Activated gamma-delta T cell (primary cell): ENCODE results near the gene ALPP.
"Not testable (repeated sequence)": the region's sequence is repeated elsewhere in the genome, so short reads cannot be mapped to it uniquely, and the experiment has no call there.

Experiments used
- DNase-seq: peaks from one replicate; lab custom pipeline; 2025; lab: John Stamatoyannopoulos, UW

ALPP gene

DNA sequence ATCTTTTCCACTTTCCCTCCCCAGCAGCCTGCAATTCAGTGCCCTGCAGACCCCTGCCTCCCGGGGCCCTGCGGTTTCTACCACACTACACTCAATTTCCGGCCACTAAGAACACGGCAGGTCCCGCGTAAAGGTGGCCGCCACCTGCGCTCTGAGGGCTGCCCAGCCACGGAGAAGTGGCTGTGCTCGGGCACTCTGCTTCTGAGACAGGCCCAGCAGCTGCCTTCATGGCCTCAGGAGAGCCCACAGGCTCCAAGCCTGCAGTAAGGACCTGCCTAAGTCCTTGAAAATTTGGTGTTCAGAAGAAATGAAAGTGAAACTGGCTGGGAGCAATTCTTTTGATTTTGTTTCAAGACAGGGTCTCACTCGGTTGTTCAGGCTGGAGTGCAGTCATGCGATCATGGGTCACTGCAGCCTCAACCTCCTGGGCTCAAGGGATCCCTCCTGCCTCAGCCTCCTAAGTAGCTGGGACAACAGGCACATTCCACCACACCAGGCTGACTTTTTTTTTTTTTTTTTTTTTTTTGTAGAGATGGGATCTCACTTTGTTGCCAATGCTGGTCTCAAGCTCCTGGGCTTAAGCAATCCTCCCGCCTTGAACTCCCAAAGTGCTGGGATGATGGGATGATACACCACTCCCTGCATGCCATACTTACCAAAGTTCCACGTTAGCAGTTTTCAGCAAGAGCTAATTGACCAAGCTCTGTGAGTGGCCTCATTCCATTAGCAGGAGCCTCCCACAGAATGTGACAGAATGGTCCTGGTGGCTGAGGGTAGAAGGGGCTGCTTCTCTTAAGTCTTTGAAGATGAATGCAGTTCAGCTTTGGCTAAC is 14.6 kb upstream of the ALPP start:
- no peak for DNase-seq

DNA sequence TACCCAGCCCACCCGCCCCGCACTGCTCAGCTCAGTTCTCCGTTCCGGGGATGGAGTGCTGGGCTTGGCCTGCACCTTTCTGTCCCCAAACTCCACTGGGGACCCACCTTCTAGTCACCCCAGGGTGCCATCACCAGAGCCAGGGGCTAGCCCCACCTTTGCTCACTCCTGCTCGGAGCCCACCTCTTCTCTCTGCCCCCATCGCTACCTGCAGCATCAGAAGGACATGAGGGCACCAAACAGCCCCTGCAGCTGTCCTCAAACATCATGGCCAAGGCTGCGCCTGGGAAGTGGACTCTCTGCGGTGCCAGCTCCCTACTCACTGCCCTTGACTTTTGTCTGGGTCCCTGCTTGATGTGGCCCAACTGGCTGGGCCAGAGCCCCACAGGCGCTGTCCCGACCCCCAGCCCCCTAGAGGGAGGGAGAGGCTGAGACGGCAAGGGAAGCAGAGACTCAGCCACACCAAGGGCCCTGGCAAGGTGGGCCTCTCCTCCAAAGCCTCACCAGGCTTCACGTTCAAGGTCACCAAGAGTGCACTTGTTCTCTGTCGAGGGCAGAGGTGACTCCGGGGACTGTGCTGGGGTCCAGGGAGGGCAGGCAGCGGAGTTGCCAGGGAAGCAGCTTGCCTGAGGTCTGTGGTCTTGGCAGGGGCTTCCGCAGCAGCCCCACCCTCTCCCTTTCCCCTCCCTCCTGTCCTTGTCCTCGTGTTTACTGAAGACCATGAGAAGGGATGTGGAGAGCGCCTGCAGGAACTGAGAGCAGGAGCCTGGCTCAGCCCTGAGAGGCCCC is 13.6 kb upstream of the ALPP start:
- not testable (repeated sequence) for DNase-seq

GRCh38 chr2:232365621-232366321 is 12.8 kb upstream of the ALPP start:
- DNase-seq: no peak

DNA sequence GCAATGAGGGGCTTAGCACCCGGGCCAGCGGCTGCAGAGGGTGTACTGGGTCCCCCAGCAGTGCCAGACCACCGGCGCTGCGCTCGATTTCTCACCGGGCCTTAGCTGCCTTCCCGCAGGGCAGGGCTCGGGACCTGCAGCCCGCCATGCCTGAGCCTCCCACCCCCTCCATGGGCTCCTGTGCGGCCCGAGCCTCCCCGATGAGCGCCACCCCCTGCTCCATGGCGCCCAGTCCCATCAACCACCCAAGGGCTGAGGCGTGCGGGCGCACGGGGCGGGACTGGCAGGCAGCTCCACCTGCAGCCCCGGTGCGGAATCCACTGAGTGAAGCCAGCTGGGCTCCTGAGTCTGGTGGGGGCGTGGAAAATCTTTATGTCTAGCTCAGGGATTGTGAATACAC is 12.1 kb upstream of the ALPP start:
- DNase-seq: not testable (repeated sequence)

- no peak for DNase-seq
Observed at GRCh38 chr2:232367016-232367415, 11.5 kb upstream of the ALPP start.

DNA sequence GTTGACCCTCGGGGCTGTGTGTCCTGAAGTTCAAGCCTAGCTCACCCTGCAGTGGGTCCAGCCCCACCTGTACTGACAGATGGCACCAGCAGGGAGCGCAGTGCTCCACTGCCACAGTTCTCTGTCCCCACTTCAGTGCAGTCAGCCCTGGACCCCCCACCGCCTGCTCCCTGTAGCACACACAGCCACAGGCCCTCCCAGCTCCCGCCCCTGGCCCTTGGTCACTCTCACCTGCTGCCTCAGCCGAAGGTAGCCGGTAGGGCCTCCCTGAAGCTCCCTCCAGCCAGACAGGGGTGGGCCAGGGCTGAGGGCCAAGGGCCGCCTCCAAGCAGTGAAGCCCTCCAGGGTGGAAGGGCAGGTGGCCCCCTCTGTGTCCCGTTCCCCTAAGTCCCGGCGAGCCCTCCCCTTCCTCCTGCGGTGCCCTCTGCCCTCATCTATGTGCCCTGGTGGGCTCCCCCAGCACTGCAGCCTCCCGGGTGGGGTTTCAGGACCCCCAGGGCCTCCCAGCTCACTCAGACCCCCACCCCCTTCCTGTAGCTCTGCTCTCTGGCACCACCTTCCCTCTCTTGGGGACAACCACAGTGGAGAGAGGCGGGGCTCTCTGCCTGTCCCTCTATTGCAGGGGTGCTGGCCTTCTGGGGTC is 10.8 kb upstream of the ALPP start:
- DNase-seq: no peak

GRCh38 chr2:232368311-232368731 is 10.2 kb upstream of the ALPP start:
- no peak for DNase-seq

DNA sequence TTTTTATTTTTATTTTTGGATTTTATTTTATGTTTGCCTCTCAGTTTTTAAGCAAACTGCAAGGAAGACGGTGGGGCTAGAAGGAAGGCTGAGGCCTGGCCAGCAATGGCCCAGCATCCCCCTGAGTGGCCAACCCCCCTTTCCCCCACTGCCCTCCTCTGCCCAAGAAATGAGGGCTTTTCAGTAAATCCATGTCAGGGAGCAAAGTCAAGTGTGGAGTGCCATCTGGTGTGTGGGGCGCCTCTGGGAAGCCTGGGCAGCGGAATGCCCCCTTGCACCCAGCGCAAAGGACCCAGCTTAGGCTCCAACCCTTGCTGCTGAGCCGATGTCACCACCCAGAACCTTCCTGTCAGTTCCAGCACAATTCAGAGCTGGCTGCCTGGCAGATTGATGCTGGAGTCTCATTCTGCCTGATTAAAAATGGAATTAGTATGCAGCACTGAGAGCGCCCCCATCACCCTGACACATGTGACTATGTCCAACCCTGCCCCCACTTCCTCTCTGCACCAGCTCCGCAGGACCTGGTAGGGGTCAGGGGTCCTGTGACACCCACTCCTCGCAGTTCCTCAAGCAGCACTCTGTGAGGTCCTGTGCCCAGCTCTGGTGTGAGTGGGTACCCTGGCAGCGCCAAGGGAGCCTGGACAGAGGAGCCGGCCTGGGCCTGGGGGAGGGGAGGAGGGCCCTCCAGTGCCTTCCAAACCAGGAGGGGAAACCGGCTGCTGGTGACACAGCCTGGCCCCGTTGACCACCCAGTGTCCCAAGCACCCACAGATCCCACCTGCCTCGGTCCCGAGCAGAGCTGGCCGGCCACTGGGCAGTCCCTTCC is 9.2 kb upstream of the ALPP start:
- DNase-seq: no peak

DNA sequence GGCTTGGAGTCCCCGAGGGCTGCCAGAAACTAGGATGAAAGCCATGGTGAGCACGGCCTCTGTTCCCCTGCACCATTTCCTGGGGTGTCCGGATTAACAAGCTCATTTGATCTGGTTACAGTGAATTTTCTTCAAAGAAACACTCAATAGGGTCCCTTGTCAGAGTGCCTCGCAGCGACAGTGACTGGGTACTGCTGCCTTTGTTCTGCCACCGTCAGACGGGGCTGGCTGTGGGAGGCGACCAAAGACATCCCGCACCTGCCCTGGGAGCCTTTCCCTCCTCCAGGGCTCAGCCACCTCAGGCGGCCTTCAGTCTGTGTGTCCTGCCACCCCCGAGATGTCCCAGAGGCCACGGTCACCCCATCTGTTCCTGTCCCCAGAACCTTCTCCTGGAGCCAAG is 8.5 kb upstream of the ALPP start:
- DNase-seq: not testable (repeated sequence)

GRCh38 chr2:232372231-232373208 is 6.0 kb upstream of the ALPP start:
- no peak for DNase-seq

DNA sequence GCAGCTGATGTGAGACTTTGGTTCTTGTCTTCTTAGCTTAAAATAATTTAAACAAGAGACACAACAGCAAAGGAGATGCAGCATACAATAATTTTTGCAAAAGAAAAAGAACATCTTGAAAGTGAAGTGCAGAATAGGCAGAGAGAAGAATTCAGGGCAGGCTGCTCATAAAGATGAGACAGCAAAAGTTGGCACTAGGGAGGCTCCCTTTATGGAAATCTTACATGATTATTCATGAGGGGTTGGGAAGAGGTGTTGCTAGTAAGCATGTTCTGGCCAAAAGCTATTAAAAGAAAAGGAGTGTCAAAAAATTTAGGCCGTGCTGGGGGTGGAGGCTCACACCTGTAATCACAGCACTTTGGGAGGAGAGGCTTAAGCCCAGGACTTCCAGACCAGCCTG is 4.2 kb upstream of the ALPP start:
- no peak for DNase-seq

- no peak for DNase-seq
Observed at GRCh38 chr2:232375164-232375563, 3.4 kb upstream of the ALPP start.

DNA sequence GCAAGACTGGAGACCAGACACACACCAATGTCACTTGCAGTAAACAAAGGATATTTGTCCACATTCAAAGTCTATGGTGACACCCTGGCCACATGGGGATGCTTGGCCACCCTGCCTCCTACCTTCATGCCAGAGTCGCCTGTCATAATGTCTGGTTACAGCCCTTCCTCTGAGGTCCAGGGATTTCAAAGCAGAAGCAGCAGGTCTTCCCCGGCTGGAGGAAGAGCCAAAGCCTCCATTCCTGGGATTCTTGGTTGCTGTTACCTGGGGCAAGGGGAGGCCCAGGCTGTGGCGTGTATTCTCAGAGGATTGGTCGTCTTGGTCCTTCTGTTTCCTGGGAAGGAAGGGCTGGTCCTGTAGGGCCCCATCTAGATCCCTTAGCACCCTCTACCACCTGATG is 2.3 kb upstream of the ALPP start:
- no peak for DNase-seq

DNA sequence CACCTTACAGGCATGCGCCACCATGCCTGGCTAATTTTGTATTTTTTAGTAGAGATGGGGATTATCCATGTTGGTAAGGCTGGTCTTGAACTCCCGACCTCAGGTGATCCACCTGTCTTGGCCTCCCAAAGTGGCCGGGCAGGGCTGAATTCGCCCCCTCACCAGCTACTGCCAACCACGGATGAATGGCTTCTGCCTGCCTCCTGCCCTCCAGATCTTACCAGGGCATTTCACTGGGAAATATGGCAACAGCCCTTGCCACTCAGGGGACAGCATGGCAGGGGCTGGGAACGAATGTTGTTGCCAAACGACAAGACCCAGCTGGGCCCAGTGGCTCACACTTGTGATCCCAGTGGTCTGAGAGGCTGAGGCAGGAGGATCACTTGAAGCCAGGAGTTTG is 1.8 kb upstream of the ALPP start:
- no peak for DNase-seq

DNA sequence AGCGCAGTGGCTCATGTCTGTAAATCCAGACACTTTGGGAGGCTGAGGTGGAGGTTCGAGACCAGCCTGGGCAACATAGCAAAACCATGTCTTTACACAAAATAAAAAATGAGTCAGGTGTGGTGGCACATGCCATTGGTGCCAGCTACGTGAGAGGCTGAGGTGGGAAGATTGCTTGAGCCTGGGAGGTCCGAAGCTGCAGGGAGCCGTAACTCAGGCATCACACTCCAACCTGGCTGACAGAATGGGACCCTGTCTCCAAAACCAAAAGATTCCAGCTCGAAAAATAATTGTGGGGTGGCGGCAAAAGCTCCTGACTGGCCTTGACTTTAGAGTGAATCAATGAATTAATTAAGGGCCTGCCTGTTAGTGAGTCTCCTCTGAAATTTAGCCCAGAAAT is 1.2 kb upstream of the ALPP start:
- no peak for DNase-seq

DNA sequence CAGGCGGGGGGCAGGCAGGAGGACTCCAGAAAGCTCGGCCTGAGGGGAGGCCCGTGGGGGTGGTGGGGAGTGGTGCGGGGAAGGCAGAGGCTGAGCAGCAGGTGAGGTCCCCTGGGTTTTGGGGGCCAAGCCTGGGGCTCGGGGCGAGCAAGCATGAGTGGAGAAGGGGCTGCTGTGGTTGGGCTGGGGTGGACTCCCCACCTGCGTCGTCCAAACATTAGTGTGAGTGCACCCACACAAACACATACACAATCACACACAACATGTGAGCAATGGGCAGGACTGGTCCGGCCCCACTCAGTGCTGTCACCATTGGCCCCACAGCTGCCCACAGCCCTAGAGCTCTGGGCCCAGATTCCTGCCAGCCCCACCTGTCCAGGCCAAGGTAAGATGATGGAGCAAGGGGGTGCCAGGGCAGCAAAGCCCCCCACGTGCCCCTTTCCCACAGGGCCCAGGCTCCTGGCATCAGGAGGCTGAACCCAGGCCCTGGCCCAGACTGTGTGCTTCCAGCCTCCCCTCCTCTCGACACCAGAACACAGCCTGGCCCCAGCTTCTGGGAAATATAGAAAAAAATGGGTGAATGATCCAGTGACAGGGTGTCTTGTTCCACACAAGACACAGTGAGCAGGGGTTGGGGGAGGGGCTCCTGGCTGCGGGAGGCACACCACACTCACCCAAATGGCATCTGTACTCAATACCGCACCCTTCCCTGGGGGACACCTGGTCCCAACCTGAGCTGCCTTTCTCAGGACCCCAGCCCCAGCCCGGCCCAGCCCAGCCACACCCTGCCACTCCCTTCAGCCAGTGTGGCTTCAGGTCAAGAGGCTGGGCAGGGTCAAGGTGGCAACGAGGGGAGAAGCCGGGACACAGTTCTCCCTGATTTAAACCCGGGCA is 463 bp upstream of the ALPP start:
- no peak for DNase-seq

DNA sequence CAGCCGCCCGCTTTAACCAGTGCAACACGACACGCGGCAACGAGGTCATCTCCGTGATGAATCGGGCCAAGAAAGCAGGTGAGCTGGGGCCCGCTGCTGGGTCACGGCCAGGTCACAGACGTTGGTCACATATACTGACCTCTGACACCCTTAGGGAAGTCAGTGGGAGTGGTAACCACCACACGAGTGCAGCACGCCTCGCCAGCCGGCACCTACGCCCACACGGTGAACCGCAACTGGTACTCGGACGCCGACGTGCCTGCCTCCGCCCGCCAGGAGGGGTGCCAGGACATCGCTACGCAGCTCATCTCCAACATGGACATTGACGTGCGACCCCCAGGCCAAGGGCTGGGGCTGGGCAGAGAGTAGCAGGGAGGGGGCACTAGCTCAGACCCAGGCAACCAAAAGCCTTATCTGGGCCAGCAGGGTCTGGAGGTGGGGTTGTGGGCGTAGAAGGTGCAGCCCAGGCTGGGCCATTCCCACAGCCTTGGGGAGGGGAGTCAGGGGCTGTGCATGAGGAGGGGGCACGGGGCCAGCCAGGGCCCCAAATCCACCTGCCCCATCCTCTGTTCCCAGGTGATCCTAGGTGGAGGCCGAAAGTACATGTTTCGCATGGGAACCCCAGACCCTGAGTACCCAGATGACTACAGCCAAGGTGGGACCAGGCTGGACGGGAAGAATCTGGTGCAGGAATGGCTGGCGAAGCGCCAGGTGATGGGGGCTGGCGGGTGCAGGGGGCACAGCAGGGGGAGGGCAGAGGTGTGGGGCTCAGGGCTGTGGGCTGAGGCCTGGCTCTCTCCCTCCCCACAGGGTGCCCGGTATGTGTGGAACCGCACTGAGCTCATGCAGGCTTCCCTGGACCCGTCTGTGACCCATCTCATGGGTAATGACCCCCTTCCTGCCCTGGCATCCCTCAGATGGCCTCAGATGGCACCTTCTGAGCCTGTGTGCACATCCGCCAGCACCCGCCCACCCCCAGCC is 1.3 kb downstream of the ALPP start:
- DNase-seq: not testable (repeated sequence)
